Left renal pelvis (tissue), 4 donors: ENCODE results near the gene MYOM1. TPM values are rescaled to one million over a fixed set of nuclear protein-coding genes. Genes with fewer than 3 reads are reported as not detected.
"Not testable (repeated sequence)": the region's sequence is repeated elsewhere in the genome, so short reads cannot be mapped to it uniquely, and the experiment has no call there.

Experiments
- DNase-seq, 4 donors: peaks; one replicate each; pipeline ENCODE4 v3.0.0-alpha.2; 2013; ENCODE audit warnings: low read depth in 4 of 4, low spot score in 3 of 4
- polyA plus RNA-seq, 4 donors: library from polyadenylated mRNA; unstranded; fragments of 120-200 nt; gene quantifications; one replicate each; pipeline ENCODE4 v1.2.1, GENCODE V29; 2013; ENCODE audit not compliant: insufficient read length in 4 of 4

The MYOM1 gene
- polyA plus RNA-seq, 4 donors = 6.7 to 11.7 (median 7.7) TPM

DNA sequence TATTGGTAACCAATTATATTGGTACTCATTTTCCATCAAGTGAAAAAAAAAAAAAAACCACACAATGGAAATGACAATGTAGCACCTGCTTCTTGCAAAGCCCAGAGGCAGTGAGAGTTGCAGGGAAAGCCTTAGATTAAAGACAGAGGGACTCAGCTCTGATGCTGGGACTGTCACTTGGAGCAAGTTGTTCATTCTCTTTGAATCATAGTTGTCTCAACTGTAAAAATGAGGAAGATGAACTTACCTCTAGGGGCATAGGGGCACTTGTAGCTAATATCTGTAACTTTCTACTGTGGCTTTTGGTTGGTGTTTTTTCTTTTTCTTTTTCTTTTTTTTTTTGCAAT, 125.5 kb downstream of the MYOM1 start:
- no peak for DNase-seq

DNA sequence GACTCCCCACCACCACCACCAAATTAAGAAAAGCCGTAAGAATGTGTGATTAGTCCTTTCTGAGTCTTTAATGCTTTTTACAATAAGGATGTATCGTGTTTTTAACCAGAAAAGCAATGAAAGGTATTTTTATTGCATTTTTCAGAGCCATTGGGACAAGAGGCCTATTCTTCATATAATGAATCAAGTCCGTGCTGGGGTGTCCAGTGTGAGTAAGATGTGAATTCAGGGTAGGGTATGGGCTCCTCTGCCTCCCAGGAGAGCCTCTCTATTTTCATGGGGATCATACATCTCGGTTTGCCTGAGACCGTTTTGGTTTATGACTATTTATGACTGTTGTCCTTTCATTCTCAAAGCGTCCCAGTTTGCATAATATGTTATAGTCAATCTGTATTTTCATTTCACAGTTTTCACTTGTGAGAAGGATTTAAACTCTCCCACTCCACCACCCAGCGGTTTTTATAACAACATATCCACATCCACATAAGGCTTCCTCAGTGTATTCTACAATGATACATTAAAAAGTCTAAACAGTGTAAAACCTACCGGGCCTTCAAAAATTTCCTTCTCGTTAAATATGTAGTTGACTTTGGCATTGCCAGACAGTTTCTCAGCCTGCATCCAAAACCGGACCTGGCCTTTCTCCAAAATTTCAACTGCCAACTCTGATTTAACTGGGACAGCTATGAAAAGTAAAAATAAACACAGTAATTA, 126.0 kb downstream of the MYOM1 start:
- DNase-seq = no peak

DNA sequence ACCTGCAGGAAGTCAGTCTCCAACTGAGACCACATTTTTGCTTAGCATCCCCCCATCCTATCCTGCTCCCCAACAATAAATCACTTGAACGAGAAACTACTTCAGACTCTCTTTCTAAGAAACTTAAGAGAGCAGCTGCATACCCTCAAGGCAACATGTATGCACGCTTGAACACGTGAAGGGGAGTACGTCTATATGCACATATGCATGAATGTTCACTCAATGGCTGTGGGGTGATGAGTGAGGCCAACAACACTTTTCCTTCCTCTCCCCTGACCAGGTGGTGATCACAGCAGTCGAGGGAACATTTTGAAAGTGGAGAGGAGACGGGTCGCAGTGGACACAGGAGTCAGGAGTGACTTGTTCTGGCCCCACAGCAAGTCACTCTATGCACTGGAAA, 127.0 kb downstream of the MYOM1 start:
- DNase-seq = no peak

DNA sequence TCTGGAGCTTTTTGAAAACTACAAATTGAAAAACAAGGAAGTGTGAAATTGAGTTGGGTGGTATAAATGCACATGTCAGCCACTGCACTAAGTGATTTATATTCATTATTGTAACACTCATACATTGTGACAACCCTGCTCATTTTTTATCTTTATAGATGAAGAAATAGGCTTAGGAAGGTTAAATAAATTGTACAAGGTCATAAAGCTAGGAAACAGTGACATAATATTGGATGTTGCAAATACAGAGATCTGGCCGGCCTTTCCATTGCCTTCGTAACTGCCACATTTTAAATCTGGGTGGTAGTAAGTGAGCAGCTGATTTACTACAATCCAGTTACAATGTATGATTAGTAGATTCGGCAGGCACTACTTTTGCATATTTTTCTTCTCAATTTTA, 130.2 kb downstream of the MYOM1 start:
- DNase-seq = no peak

- DNase-seq = no peak
Measured at GRCh38 chr18:3088449-3088848, 131.3 kb downstream of the MYOM1 start.

DNA sequence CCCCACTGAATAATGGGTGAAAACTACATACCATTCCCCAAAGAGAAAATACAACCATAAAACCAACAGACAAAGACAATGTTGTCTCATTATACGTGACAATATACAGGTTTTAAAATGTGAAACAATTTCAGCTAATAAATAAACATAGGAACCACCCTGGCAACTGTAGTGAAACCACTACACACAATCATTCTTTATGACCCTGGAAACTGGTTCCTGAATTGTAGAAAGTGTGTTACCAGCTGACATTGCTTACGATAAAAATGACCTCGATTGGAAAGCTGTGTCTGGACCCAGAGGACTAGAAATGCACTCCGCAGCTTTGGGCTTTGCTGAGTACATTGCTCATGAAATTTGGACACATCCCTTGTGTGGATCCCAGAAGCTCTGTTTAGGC, 132.9 kb downstream of the MYOM1 start:
- DNase-seq = no peak

- DNase-seq = no peak
Measured at GRCh38 chr18:3085612-3086011, 134.2 kb downstream of the MYOM1 start.

GRCh38 chr18:3084206-3084605, 135.6 kb downstream of the MYOM1 start:
- DNase-seq = no peak

DNA sequence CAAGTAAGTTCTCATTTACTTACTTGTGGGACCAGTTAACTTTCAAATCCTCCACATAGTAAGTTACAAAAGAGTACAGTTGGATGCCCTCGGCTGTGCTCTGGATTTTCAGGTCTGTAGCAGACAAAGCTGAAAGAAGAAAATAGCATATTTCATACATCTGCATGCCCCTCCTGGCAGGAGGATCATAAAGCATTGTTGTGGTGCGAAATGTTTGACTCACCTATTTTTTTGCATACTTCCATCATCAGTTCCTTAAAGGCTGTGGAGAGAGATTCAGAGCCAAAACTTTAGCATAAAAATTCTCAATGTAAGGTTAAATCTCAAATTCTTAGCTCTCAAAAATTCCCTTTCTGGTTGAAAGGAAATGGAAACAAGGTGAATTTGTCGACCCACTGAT, 136.0 kb downstream of the MYOM1 start:
- DNase-seq = no peak

DNA sequence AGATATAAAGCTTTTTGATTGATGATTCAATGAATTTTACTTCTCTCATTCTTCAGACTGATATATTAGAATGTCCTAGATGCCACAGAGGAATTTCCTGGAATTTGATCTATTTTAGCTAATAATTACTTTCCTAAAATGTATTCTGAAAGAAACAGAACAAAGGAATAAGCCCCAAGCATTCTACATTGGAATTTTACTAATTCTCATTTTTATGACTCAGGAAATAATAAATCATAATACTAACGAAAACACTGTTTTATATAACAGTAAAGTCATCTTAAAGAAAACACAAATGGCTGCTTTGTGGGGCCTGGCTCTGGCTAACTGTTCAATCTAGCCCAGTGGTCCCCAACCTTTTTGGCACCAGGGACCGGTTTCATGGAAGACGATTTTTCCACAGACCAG, 138.2 kb downstream of the MYOM1 start:
- DNase-seq = no peak

DNA sequence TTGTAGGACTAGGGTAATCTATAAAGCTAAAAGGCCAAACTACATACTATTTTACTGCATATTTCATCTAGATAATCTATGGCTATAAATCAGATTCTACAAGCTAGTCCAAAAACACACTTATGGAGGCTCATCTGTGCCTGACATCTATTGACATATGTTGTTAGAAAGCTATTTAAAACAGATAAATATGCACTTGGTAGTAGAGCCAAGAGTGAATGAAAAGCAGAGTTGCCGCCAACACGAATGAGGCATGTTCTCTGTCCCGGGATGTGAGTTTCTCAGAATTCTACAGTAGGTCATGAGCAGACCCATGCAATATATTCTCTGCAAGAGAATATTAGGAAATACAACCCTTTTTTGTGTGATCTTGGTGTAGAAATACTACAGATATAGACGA, 140.1 kb downstream of the MYOM1 start:
- no peak for DNase-seq

GRCh38 chr18:3075491-3075890, 144.3 kb downstream of the MYOM1 start:
- no peak for DNase-seq

DNA sequence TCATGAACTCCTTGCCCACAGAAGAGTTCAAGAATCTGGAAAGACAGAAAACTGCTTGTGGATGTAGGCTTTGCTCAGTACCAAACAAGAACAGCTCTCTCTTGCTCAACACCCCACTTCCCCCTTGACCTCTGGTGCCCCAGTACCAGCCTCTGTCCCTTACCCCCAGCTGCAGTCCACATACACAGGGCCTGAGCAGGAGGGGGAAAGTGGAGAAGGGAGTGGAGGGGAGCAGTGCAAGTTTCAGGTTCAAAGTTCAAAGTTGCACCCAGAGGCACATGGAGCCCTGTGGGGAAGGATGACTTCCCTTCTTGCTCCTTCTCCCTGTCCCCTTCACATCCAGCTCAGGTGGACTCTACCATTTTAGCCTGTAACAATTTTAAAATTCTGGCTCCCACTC, 145.7 kb downstream of the MYOM1 start:
- DNase-seq = no peak

DNA sequence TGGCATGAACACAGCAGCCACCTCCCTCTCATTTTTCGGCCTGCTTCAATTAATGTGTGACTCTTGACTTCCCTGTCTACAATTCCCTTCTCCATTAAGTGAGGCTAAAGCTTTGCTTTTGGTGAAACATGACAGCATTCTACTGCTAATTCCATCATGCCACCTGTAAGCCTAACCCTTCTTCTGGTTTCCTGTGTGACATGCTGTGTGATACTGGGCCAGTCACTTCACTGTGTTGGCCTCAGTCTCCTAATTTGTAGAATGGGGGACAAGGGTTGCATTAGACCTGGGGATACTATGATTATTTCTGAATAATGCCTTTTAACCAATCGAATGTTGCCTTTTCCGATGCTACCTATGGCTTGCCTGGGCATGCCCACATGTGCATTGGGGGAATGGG, 146.4 kb downstream of the MYOM1 start:
- DNase-seq = not testable (repeated sequence)

DNA sequence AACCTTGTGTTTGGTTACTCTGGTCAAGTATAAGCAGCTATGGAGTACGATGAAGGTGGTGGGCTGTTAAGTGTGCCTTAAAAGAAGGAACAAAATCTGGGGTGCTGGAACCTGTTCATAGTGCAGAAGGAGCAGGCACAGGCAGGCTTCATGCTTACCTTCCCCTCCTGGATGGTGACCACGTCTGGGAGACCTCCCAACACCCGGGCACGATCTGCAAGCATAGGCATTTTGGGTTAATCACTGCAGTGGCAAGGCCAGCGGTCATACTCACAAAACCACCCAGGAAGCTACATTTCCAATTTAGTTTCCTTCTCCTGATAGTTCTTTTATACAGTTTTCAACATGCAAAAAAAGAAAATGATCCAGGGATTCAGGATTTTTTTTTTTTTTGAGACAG, 148.1 kb downstream of the MYOM1 start:
- DNase-seq = no peak

GRCh38 chr18:3069671-3070433, 149.9 kb downstream of the MYOM1 start:
- DNase-seq = no peak

DNA sequence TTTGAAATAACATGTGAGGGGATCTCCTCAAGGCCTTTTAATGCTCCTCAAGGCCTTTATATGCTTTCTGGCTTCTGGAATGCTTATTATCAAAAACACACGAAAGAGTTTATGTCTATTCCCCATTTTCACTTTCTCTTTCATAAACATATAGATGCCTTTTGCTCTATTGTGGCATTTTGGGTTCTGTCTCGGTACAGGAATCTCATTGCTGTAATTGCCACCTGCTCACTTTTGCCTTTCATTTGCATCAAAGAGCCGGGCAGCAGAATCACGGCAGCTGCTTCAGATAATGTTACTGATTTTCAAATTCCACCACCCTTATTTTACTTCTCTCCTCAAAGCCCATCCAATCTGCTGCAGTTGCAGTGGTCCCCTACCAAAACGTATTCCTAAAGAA, 152.0 kb downstream of the MYOM1 start:
- DNase-seq = no peak

DNA sequence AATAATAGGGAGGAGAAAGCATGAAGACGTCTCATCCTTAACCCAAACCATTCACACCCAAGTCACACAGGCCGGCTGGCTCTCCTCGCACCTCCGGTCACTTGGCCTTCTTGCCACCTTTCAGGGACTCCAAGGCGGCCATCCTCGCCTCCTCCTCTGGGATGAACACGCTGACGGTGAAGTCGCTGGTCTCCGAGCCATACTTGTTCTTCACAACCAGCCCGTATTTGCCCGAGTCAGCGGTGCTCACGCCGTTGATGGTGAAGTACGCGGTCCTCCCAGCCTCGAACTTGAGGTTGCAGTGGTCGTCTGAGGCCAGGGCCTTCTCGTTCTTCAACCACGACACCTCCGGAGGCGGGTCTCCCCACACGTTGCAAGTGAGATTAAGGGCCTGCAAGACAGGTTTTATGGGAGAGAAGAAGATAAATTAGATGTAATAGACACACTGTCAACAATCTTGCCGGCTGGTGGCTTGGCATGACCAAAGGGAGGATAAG, 152.6 kb downstream of the MYOM1 start:
- DNase-seq = no peak

GRCh38 chr18:3066341-3067110, 153.2 kb downstream of the MYOM1 start:
- DNase-seq = no peak

GRCh38 chr18:3063766-3064165, 156.0 kb downstream of the MYOM1 start:
- not testable (repeated sequence) for DNase-seq
